Measurements from ENCODE around the gene IQCE. TPM values are rescaled to one million over a fixed set of nuclear protein-coding genes. Genes with fewer than 3 reads are reported as not detected.

IQCE gene
- total and polyA plus RNA-seq, 9 donors = 4.4 to 19.2 (median 13.3) TPM

- no peak for DNase-seq
- 85 to 87% (median 86%) methylated on average over 15 of the region's 15 CpGs for WGBS, 3 donors
- TF ChIP-seq CTCF (IDR thresholded peaks at IDR 0.05) = no peak
- no peak for TF ChIP-seq EP300 (IDR thresholded peaks at IDR 0.05)
- TF ChIP-seq POLR2A (IDR thresholded peaks at IDR 0.05) = no peak
- Histone ChIP-seq H3K36me3 (no peaks in the 10 kb centered on the region), H3K27ac (no peak overlapping the region), H3K4me1 (ENCODE audit: insufficient read depth) (peaks cover 22% of the 10 kb centered on the region), H3K9me3 (no peaks in the 10 kb centered on the region), H3K4me3 (no peak overlapping the region), H3K27me3 (no peaks in the 10 kb centered on the region)
- intact Hi-C loops (cut with DNase I) = loop anchor here in 1 of 4 donors (10.0 kb wide), 1 partner anchor 80 kb away; the partner anchor contains the start of genes BRAT1 and IQCE
Measured at GRCh38 chr7:2635148-2635668, 76.4 kb downstream of the IQCE start.

GRCh38 chr7:2635810-2636701 is 77.3 kb downstream of the IQCE start:
- 73 to 87% (median 77%) methylated on average over 22 of the region's 22 CpGs for WGBS, 3 donors
- DNase-seq = no peak
- Histone ChIP-seq H3K9me3 (no peaks in the 10 kb centered on the region), H3K27me3 (no peaks in the 10 kb centered on the region), H3K27ac (no peak overlapping the region), H3K4me1 (ENCODE audit: insufficient read depth) (peaks cover 30% of the 10 kb centered on the region), H3K36me3 (no peaks in the 10 kb centered on the region), H3K4me3 (no peak overlapping the region)
- intact Hi-C loops (cut with DNase I) = loop anchor here in 1 of 4 donors (10.0 kb wide), 1 partner anchor 81 kb away; the partner anchor contains the start of genes BRAT1 and IQCE
- no peak for TF ChIP-seq EP300 (IDR thresholded peaks at IDR 0.05)
- no peak for TF ChIP-seq POLR2A (IDR thresholded peaks at IDR 0.05)
- no peak for TF ChIP-seq CTCF (IDR thresholded peaks at IDR 0.05)

- Histone ChIP-seq H3K27me3 (no peaks in the 10 kb centered on the region), H3K4me1 (ENCODE audit: insufficient read depth) (peaks cover 39% of the 10 kb centered on the region), H3K4me3 (no peak overlapping the region), H3K36me3 (no peaks in the 10 kb centered on the region), H3K9me3 (no peaks in the 10 kb centered on the region), H3K27ac (no peak overlapping the region)
- no peak for TF ChIP-seq POLR2A (IDR thresholded peaks at IDR 0.05)
- TF ChIP-seq CTCF (IDR thresholded peaks at IDR 0.05) = no peak
- DNase-seq = no peak
- intact Hi-C loops (cut with DNase I) = loop anchor here in 1 of 4 donors (10.0 kb wide), 1 partner anchor 82 kb away; the partner anchor contains the start of genes BRAT1 and IQCE
- WGBS, 3 donors = 79 to 85% (median 83%) methylated on average over 17 of the region's 17 CpGs
Measured at GRCh38 chr7:2637066-2637471, 78.3 kb downstream of the IQCE start.

GRCh38 chr7:2637505-2638223 is 78.9 kb downstream of the IQCE start:
- 55 to 69% (median 56%) methylated on average over 13 to 23 of the region's 23 CpGs for WGBS, 3 donors
- Histone ChIP-seq H3K9me3 (no peaks in the 10 kb centered on the region), H3K4me1 (ENCODE audit: insufficient read depth) (peaks cover 41% of the 10 kb centered on the region), H3K36me3 (no peaks in the 10 kb centered on the region), H3K27ac (no peak overlapping the region), H3K27me3 (no peaks in the 10 kb centered on the region), H3K4me3 (no peak overlapping the region)
- intact Hi-C loops (cut with DNase I) = loop anchor here in 1 of 4 donors (10.0 kb wide), 1 partner anchor 83 kb away; the partner anchor contains the start of genes BRAT1 and IQCE
- no peak for DNase-seq
- TF ChIP-seq CTCF (IDR thresholded peaks at IDR 0.05) (no peak), EP300 (IDR thresholded peaks at IDR 0.05) (no peak), POLR2A (IDR thresholded peaks at IDR 0.05) (no peak)

Data from ovary (tissue), 9 donors.